ENCODE data around the gene ACAA2. TPM values are rescaled to one million over a fixed set of nuclear protein-coding genes. Genes with fewer than 3 reads are reported as not detected.

ACAA2 gene
- total and polyA plus RNA-seq, 2 of the 8 experiments (the other 6 are each of a cell fraction or from before 2014, with no cell fraction given) = 63.4 to 151 TPM

- TF ChIP-seq USF2 (IDR thresholded peaks at IDR 0.05; ENCODE audit: low read length) (no peak), CHD2 (IDR thresholded peaks at IDR 0.05; ENCODE audit: low read length) (no peak), RFX5 (IDR thresholded peaks at IDR 0.05; ENCODE audit: borderline replicate concordance, low read depth, low read length) (no peak), TCF12 (IDR thresholded peaks at IDR 0.05; ENCODE audit: low read depth, low read length) (no peak), SIX5 (IDR thresholded peaks at IDR 0.05; ENCODE audit: low read depth, low read length) (no peak), EGR1 (IDR thresholded peaks at IDR 0.05; ENCODE audit: borderline replicate concordance, low read depth, low read length) (no peak), SP1 (IDR thresholded peaks at IDR 0.05; ENCODE audit: low read depth, low read length) (no peak), SP2 (IDR thresholded peaks at IDR 0.05; ENCODE audit: low read length) (no peak), SIN3A (conservative IDR thresholded peaks at IDR 0.05 in 1 of 2, IDR thresholded peaks at IDR 0.05 in 1 of 2; ENCODE audit: low read depth in 1 of 2, low read length in 2 of 2) (no peak), NANOG (IDR thresholded peaks at IDR 0.05; ENCODE audit: insufficient read depth, low read depth, low read length, poor library complexity, severe bottlenecking) (no peak)
Observed at GRCh38 chr18:49848115-49848514, 34.8 kb upstream of the ACAA2 start (continued).
